Endothelial cell of umbilical vein (primary cell): ENCODE data around the gene RUNDC3A. TPM values are rescaled to one million over a fixed set of nuclear protein-coding genes. Genes with fewer than 3 reads are reported as not detected.

Source experiments
- BruUV-seq: library from RNA; stranded (reverse); fragments of 400-500 nt; replicated peaks from 2 replicates; lab custom pipeline; 2021; lab: Mats Ljungman, UMichigan
- CTCF ChIA-PET: fragments of 300-600, 350-600 bp; sonication (Branson Sonifier 250); formaldehyde crosslinking; loops from one replicate; lab custom pipeline; 2021; ENCODE audit warnings: antibody characterized with exemption, inconsistent platforms; lab: Charles Lee
- POLR2A ChIA-PET: fragments of 300-600, 350-600 bp; sonication (Branson Sonifier 250); formaldehyde crosslinking; loops from one replicate; lab custom pipeline; 2021; ENCODE audit warnings: antibody characterized with exemption, inconsistent platforms; lab: Charles Lee
- DNase-seq: peaks from one replicate; pipeline ENCODE4 v3.0.0-alpha.2; 2011; ENCODE audit warnings: low read depth, low spot score
- FAIRE-seq: peaks from 2 replicates; lab custom pipeline; 2011; peaks lifted over from hg19 to GRCh38; lab: Jason Lieb, UNC
- H2AFZ ChIP-seq: 2 replicates; pipeline ENCODE4 v1.6.0; 2012; ENCODE audit warnings: low read depth, low read length, control low read depth, inconsistent platforms
- H3K27ac ChIP-seq: 2 replicates; pipeline ENCODE4 v1.5.1; 2011; ENCODE audit warnings: low read depth, mild to moderate bottlenecking, control low read depth, low read length, moderate library complexity; ENCODE audit not compliant: insufficient read depth
- H3K27me3 ChIP-seq, 2 experiments: 2 replicates each; pipeline versions ENCODE4 v1.6.0 to v1.6.1; 2011; ENCODE audit warnings: low read length in 2 of 2, mixed read lengths in 1 of 2; ENCODE audit not compliant: control insufficient read depth in 2 of 2, insufficient read depth in 2 of 2
- H3K36me3 ChIP-seq, 2 experiments: 2 replicates in 1 of 2; 3 replicates in 1 of 2; pipeline ENCODE4 v1.5.1; 2011; ENCODE audit warnings: low read length in 2 of 2, mild to moderate bottlenecking in 1 of 2, moderate library complexity in 1 of 2; ENCODE audit not compliant: control insufficient read depth in 2 of 2, insufficient read depth in 2 of 2; ENCODE audit errors: extremely low read depth in 1 of 2
- H3K4me1 ChIP-seq: 3 replicates; pipeline ENCODE4 v1.5.1; 2011; ENCODE audit warnings: mild to moderate bottlenecking, low read length; ENCODE audit not compliant: control insufficient read depth, insufficient read depth; ENCODE audit errors: extremely low read depth
- H3K4me2 ChIP-seq: 2 replicates; pipeline ENCODE4 v1.6.1; 2011; ENCODE audit warnings: low read length, control low read depth, mixed read lengths; ENCODE audit not compliant: insufficient read depth
- H3K4me3 ChIP-seq, 3 experiments: fragments of 200-600 bp in 1 of 3; sonication (generic), shearing (Covaris generic) in 1 of 3; replicated peaks in 1 of 3; 2 replicates each; pipeline ENCODE4 v1.5.1; 2011 to 2016; ENCODE audit warnings: control low read depth in 3 of 3, low read length in 3 of 3, mild to moderate bottlenecking in 2 of 3, inconsistent platforms in 1 of 3, low read depth in 1 of 3, moderate library complexity in 1 of 3; ENCODE audit not compliant: insufficient read depth in 1 of 3
- H3K79me2 ChIP-seq: 2 replicates; pipeline ENCODE4 v1.6.0; 2012; ENCODE audit warnings: low read length, inconsistent platforms; ENCODE audit not compliant: control insufficient read depth, insufficient read depth
- H3K9ac ChIP-seq: replicated peaks from 2 replicates; pipeline ENCODE3; 2011; ENCODE audit warnings: low read length, control low read depth; ENCODE audit not compliant: insufficient read depth; ENCODE audit errors: extremely low read depth
- H3K9me1 ChIP-seq: replicated peaks from 3 replicates; pipeline ENCODE4 v1.6.0; 2011; ENCODE audit warnings: mild to moderate bottlenecking, low read length; ENCODE audit not compliant: control insufficient read depth, insufficient read depth; ENCODE audit errors: extremely low read depth
- H3K9me3 ChIP-seq: replicated peaks from 2 replicates; pipeline ENCODE4 v1.5.1; 2012; ENCODE audit warnings: low read length, inconsistent platforms; ENCODE audit not compliant: control insufficient read depth, insufficient read depth
- H4K20me1 ChIP-seq: replicated peaks from 2 replicates; pipeline ENCODE3; 2011; ENCODE audit warnings: mild to moderate bottlenecking, low read length; ENCODE audit not compliant: control insufficient read depth, insufficient read depth; ENCODE audit errors: extremely low read depth
- CTCF ChIP-seq, 2 donors: IDR thresholded peaks; 1 replicate in 1 of 2; 2 replicates in 1 of 2; pipeline ENCODE4 v1.5.1; 2011; ENCODE audit warnings: low read length in 2 of 2, mild to moderate bottlenecking in 2 of 2, moderate library complexity in 2 of 2, control low read depth in 1 of 2, inconsistent platforms in 1 of 2, low read depth in 1 of 2; ENCODE audit not compliant: insufficient read depth in 1 of 2; ENCODE audit errors: extremely low read depth in 1 of 2
- EZH2 ChIP-seq: IDR thresholded peaks from 2 replicates; pipeline ENCODE4 v1.6.1; 2012; ENCODE audit warnings: borderline replicate concordance, low read depth, mild to moderate bottlenecking, moderate library complexity, low read length, inconsistent platforms; ENCODE audit not compliant: severe bottlenecking
- FOS ChIP-seq: IDR thresholded peaks from 2 replicates; pipeline ENCODE4 v1.6.1; 2011; ENCODE audit warnings: mild to moderate bottlenecking, low read length, moderate library complexity, borderline replicate concordance; ENCODE audit not compliant: insufficient read depth
- GATA2 ChIP-seq: IDR thresholded peaks from 2 replicates; pipeline ENCODE4 v1.7.0; 2011; ENCODE audit warnings: low read depth, mild to moderate bottlenecking, moderate library complexity, mixed read lengths, low read length; ENCODE audit not compliant: insufficient read length, insufficient read depth
- JUN ChIP-seq: IDR thresholded peaks from 2 replicates; pipeline ENCODE4 v1.6.1; 2011; ENCODE audit warnings: borderline replicate concordance, low read depth; ENCODE audit not compliant: insufficient read length, insufficient read depth
- MAX ChIP-seq: IDR thresholded peaks from 2 replicates; pipeline ENCODE4 v1.6.1; 2011; ENCODE audit not compliant: insufficient read depth, insufficient read length
- MYC ChIP-seq: IDR thresholded peaks from one replicate; pipeline ENCODE4 v1.6.1; 2011; ENCODE audit warnings: mild to moderate bottlenecking, low read depth, low read length
- POLR2A ChIP-seq: IDR thresholded peaks from 2 replicates; pipeline ENCODE4 v1.6.1; 2012; ENCODE audit warnings: low read depth, mild to moderate bottlenecking, control low read depth, low read length
- POLR2AphosphoS5 ChIP-seq: IDR thresholded peaks from 2 replicates; pipeline ENCODE4 v1.6.1; 2012; ENCODE audit warnings: low read depth, mild to moderate bottlenecking, control low read depth, low read length, moderate library complexity; ENCODE audit not compliant: insufficient read depth
- dilution Hi-C: fragments of 300-500 bp; cut with MboI; formaldehyde crosslinking; loops from one replicate; pipeline ENCODE4 v1.15.0; 2019; ENCODE audit warnings: low sequenced_read_pairs; ENCODE audit not compliant: extremely low pct_ligation_motif_present
- intact Hi-C: fragments of 100-400 bp; cut with micrococcal nuclease; formaldehyde crosslinking; loops from one replicate; pipeline ENCODE4 v1.10.0; 2022
- polyA plus RNA-seq, 4 experiments: library from polyadenylated mRNA; depleted of rRNA in 3 of 4; stranded (reverse) in 3 of 4; unstranded in 1 of 4; fragments of >200 nt; gene quantifications; 2 replicates each; pipeline versions ENCODE4 v1.2.1 to v1.2.3, GENCODE V29; 2011 to 2012; ENCODE audit warnings: missing spikeins in 1 of 4
- total RNA-seq: library from RNA; stranded (reverse); gene quantifications from 2 replicates; pipeline ENCODE4 v1.2.3, GENCODE V29; 2021

RUNDC3A gene
- total and polyA plus RNA-seq, 2 donors (not counting 3 experiments of a cell fraction or from before 2014, with no cell fraction given) = 0.12 TPM; not detected in 1

GRCh38 chr17:44279666-44280391 lies 28.6 kb upstream of the RUNDC3A start:
- POLR2A ChIA-PET = interaction anchor here (0.6 kb wide), 2 partner anchors 136 to 274 kb away, joined by 3 read pairs; no protein-coding TSS in a partner anchor
- TF ChIP-seq POLR2AphosphoS5 (peak; percentile 84), MYC (peak; percentile 4), JUN (no peak), MAX (no peak), CTCF (IDR thresholded peaks at IDR 0.05; ENCODE audit: extremely low read depth in 1 of 2, insufficient read depth in 1 of 2, low read depth in 1 of 2, low read length in 2 of 2) (no peak), FOS (peak; percentile 58), GATA2 (no peak), EZH2 (no peak), POLR2A (peak; percentile 17)
- no peaks in the 10 kb centered on the region for H4K20me1 ChIP-seq
- peaks cover 15% of the 10 kb centered on the region for H3K4me1 ChIP-seq
- DNase-seq (peak; percentile 89), FAIRE-seq (peak; percentile 95)
- peak overlapping the region; percentile 6 for H2AFZ ChIP-seq
- no peaks in the 10 kb centered on the region for H3K9me3 ChIP-seq
- CTCF ChIA-PET = interaction anchor here (0.7 to 1.8 kb wide), 4 partner anchors 31 to 75 kb away, joined by 3 to 5 read pairs (median 3); no protein-coding TSS in a partner anchor
- H3K36me3 ChIP-seq = no peaks in the 10 kb centered on the region
- intact Hi-C loops = loop anchor here (1.0 to 2.0 kb wide), 2 partner anchors 45 to 57 kb away; partner anchors contain the start of gene SLC25A39
- H3K9ac ChIP-seq = peak overlapping the region; percentile 39
- BruUV-seq = no TSS peak
- H3K79me2 ChIP-seq = no peaks in the 10 kb centered on the region
- H3K27me3 ChIP-seq = no peaks in the 10 kb centered on the region
- dilution Hi-C loops = no loop called here
- H3K4me3 ChIP-seq = no peak overlapping the region
- H3K9me1 ChIP-seq = no peaks in the 10 kb centered on the region
- H3K4me2 ChIP-seq = peak overlapping the region; percentile 69
- H3K27ac ChIP-seq = peak overlapping the region; percentile 69
